Endothelial cell of umbilical vein (primary cell): ENCODE results near the gene RFFL. TPM values are rescaled to one million over a fixed set of nuclear protein-coding genes. Genes with fewer than 3 reads are reported as not detected.

Experiments
- BruUV-seq: library from RNA; stranded (reverse); fragments of 400-500 nt; replicated peaks from 2 replicates; lab custom pipeline; 2021; lab: Mats Ljungman, UMichigan
- CTCF ChIA-PET: fragments of 300-600, 350-600 bp; sonication (Branson Sonifier 250); formaldehyde crosslinking; loops from one replicate; lab custom pipeline; 2021; ENCODE audit warnings: antibody characterized with exemption, inconsistent platforms; lab: Charles Lee
- POLR2A ChIA-PET: fragments of 300-600, 350-600 bp; sonication (Branson Sonifier 250); formaldehyde crosslinking; loops from one replicate; lab custom pipeline; 2021; ENCODE audit warnings: antibody characterized with exemption, inconsistent platforms; lab: Charles Lee
- DNase-seq: peaks from one replicate; pipeline ENCODE4 v3.0.0-alpha.2; 2011; ENCODE audit warnings: low read depth, low spot score
- FAIRE-seq: peaks from 2 replicates; lab custom pipeline; 2011; peaks lifted over from hg19 to GRCh38; lab: Jason Lieb, UNC
- H2AFZ ChIP-seq: 2 replicates; pipeline ENCODE4 v1.6.0; 2012; ENCODE audit warnings: low read depth, low read length, control low read depth, inconsistent platforms
- H3K27ac ChIP-seq: 2 replicates; pipeline ENCODE4 v1.5.1; 2011; ENCODE audit warnings: low read depth, mild to moderate bottlenecking, control low read depth, low read length, moderate library complexity; ENCODE audit not compliant: insufficient read depth
- H3K27me3 ChIP-seq, 2 experiments: 2 replicates each; pipeline versions ENCODE4 v1.6.0 to v1.6.1; 2011; ENCODE audit warnings: low read length in 2 of 2, mixed read lengths in 1 of 2; ENCODE audit not compliant: control insufficient read depth in 2 of 2, insufficient read depth in 2 of 2
- H3K36me3 ChIP-seq, 2 experiments: 2 replicates in 1 of 2; 3 replicates in 1 of 2; pipeline ENCODE4 v1.5.1; 2011; ENCODE audit warnings: low read length in 2 of 2, mild to moderate bottlenecking in 1 of 2, moderate library complexity in 1 of 2; ENCODE audit not compliant: control insufficient read depth in 2 of 2, insufficient read depth in 2 of 2; ENCODE audit errors: extremely low read depth in 1 of 2
- H3K4me1 ChIP-seq: 3 replicates; pipeline ENCODE4 v1.5.1; 2011; ENCODE audit warnings: mild to moderate bottlenecking, low read length; ENCODE audit not compliant: control insufficient read depth, insufficient read depth; ENCODE audit errors: extremely low read depth
- H3K4me2 ChIP-seq: 2 replicates; pipeline ENCODE4 v1.6.1; 2011; ENCODE audit warnings: low read length, control low read depth, mixed read lengths; ENCODE audit not compliant: insufficient read depth
- H3K4me3 ChIP-seq, 3 experiments: fragments of 200-600 bp in 1 of 3; sonication (generic), shearing (Covaris generic) in 1 of 3; replicated peaks in 1 of 3; 2 replicates each; pipeline ENCODE4 v1.5.1; 2011 to 2016; ENCODE audit warnings: control low read depth in 3 of 3, low read length in 3 of 3, mild to moderate bottlenecking in 2 of 3, inconsistent platforms in 1 of 3, low read depth in 1 of 3, moderate library complexity in 1 of 3; ENCODE audit not compliant: insufficient read depth in 1 of 3
- H3K79me2 ChIP-seq: 2 replicates; pipeline ENCODE4 v1.6.0; 2012; ENCODE audit warnings: low read length, inconsistent platforms; ENCODE audit not compliant: control insufficient read depth, insufficient read depth
- H3K9ac ChIP-seq: replicated peaks from 2 replicates; pipeline ENCODE3; 2011; ENCODE audit warnings: low read length, control low read depth; ENCODE audit not compliant: insufficient read depth; ENCODE audit errors: extremely low read depth
- H3K9me1 ChIP-seq: replicated peaks from 3 replicates; pipeline ENCODE4 v1.6.0; 2011; ENCODE audit warnings: mild to moderate bottlenecking, low read length; ENCODE audit not compliant: control insufficient read depth, insufficient read depth; ENCODE audit errors: extremely low read depth
- H3K9me3 ChIP-seq: replicated peaks from 2 replicates; pipeline ENCODE4 v1.5.1; 2012; ENCODE audit warnings: low read length, inconsistent platforms; ENCODE audit not compliant: control insufficient read depth, insufficient read depth
- H4K20me1 ChIP-seq: replicated peaks from 2 replicates; pipeline ENCODE3; 2011; ENCODE audit warnings: mild to moderate bottlenecking, low read length; ENCODE audit not compliant: control insufficient read depth, insufficient read depth; ENCODE audit errors: extremely low read depth
- FOS ChIP-seq: IDR thresholded peaks from 2 replicates; pipeline ENCODE4 v1.6.1; 2011; ENCODE audit warnings: mild to moderate bottlenecking, low read length, moderate library complexity, borderline replicate concordance; ENCODE audit not compliant: insufficient read depth
- GATA2 ChIP-seq: IDR thresholded peaks from 2 replicates; pipeline ENCODE4 v1.7.0; 2011; ENCODE audit warnings: low read depth, mild to moderate bottlenecking, moderate library complexity, mixed read lengths, low read length; ENCODE audit not compliant: insufficient read length, insufficient read depth
- JUN ChIP-seq: IDR thresholded peaks from 2 replicates; pipeline ENCODE4 v1.6.1; 2011; ENCODE audit warnings: borderline replicate concordance, low read depth; ENCODE audit not compliant: insufficient read length, insufficient read depth
- MYC ChIP-seq: IDR thresholded peaks from one replicate; pipeline ENCODE4 v1.6.1; 2011; ENCODE audit warnings: mild to moderate bottlenecking, low read depth, low read length
- POLR2A ChIP-seq: IDR thresholded peaks from 2 replicates; pipeline ENCODE4 v1.6.1; 2012; ENCODE audit warnings: low read depth, mild to moderate bottlenecking, control low read depth, low read length
- POLR2AphosphoS5 ChIP-seq: IDR thresholded peaks from 2 replicates; pipeline ENCODE4 v1.6.1; 2012; ENCODE audit warnings: low read depth, mild to moderate bottlenecking, control low read depth, low read length, moderate library complexity; ENCODE audit not compliant: insufficient read depth
- dilution Hi-C: fragments of 300-500 bp; cut with MboI; formaldehyde crosslinking; loops from one replicate; pipeline ENCODE4 v1.15.0; 2019; ENCODE audit warnings: low sequenced_read_pairs; ENCODE audit not compliant: extremely low pct_ligation_motif_present
- intact Hi-C: fragments of 100-400 bp; cut with micrococcal nuclease; formaldehyde crosslinking; loops from one replicate; pipeline ENCODE4 v1.10.0; 2022
- polyA plus RNA-seq, 4 experiments: library from polyadenylated mRNA; depleted of rRNA in 3 of 4; stranded (reverse) in 3 of 4; unstranded in 1 of 4; fragments of >200 nt; gene quantifications; 2 replicates each; pipeline versions ENCODE4 v1.2.1 to v1.2.3, GENCODE V29; 2011 to 2012; ENCODE audit warnings: missing spikeins in 1 of 4
- total RNA-seq: library from RNA; stranded (reverse); gene quantifications from 2 replicates; pipeline ENCODE4 v1.2.3, GENCODE V29; 2021
- TF ChIP-seq, protein P1 (sequence below), 2 donors: IDR thresholded peaks; 1 replicate in 1 of 2; 2 replicates in 1 of 2; pipeline ENCODE4 v1.5.1; 2011; ENCODE audit warnings: low read length in 2 of 2, mild to moderate bottlenecking in 2 of 2, moderate library complexity in 2 of 2, control low read depth in 1 of 2, inconsistent platforms in 1 of 2, low read depth in 1 of 2; ENCODE audit not compliant: insufficient read depth in 1 of 2; ENCODE audit errors: extremely low read depth in 1 of 2

RFFL gene
- total and polyA plus RNA-seq, 2 donors (not counting 3 experiments of a cell fraction or from before 2014, with no cell fraction given) = 7.0 to 14.1 TPM

GRCh38 chr17:34996422-34997285, 66.9 kb downstream of the RFFL start:
- FAIRE-seq (no peak), DNase-seq (no peak)
- intact Hi-C loops = no loop called here
- Histone ChIP-seq H3K79me2 (no peaks in the 10 kb centered on the region), H3K9me3 (no peaks in the 10 kb centered on the region), H3K4me3 (no peak overlapping the region), H2AFZ (no peak overlapping the region), H3K27me3 (no peaks in the 10 kb centered on the region), H4K20me1 (no peaks in the 10 kb centered on the region), H3K4me1 (peaks cover 2% of the 10 kb centered on the region), H3K36me3 (peaks cover 2 to 17% of the 10 kb centered on the region in 2 experiments), H3K9ac (no peak overlapping the region), H3K9me1 (no peaks in the 10 kb centered on the region), H3K4me2 (no peak overlapping the region), H3K27ac (no peak overlapping the region)
- no peak for TF ChIP-seq POLR2A
- no TSS peak for BruUV-seq
- dilution Hi-C loops = loop anchor here (25.0 kb wide), 1 partner anchor 116 kb away; the partner anchor contains the start of genes FNDC8 and RAD51D
- CTCF ChIA-PET = interaction anchor here (0.7 to 5.0 kb wide), 7 partner anchors 12 to 454 kb away, joined by 3 to 48 read pairs (median 6); partner anchors contain the start of genes FNDC8, RAD51D and RFFL
- POLR2A ChIA-PET = no interaction called here

- dilution Hi-C loops = loop anchor here (25.0 kb wide), 1 partner anchor 119 kb away; the partner anchor contains the start of genes FNDC8 and RAD51D
- no peaks in the 10 kb centered on the region for H3K79me2 ChIP-seq
- H3K4me3 ChIP-seq = no peak overlapping the region
- no peak for FAIRE-seq
- H3K9me1 ChIP-seq = no peaks in the 10 kb centered on the region
- H3K4me1 ChIP-seq = no peaks in the 10 kb centered on the region
- ChIA-PET POLR2A (no interaction called here), CTCF (interaction anchor here (5.0 kb wide), 1 partner anchor 97 kb away, joined by 23 read pairs; no protein-coding TSS in a partner anchor)
- no peak overlapping the region for H3K4me2 ChIP-seq
- no peak overlapping the region for H2AFZ ChIP-seq
- no peak overlapping the region for H3K9ac ChIP-seq
- no peak overlapping the region for H3K27ac ChIP-seq
- no peak for TF ChIP-seq POLR2AphosphoS5
- no peak for TF ChIP-seq GATA2
- no peak for TF ChIP-seq MYC
- no peak for TF ChIP-seq POLR2A
- TF ChIP-seq, protein P1, sequence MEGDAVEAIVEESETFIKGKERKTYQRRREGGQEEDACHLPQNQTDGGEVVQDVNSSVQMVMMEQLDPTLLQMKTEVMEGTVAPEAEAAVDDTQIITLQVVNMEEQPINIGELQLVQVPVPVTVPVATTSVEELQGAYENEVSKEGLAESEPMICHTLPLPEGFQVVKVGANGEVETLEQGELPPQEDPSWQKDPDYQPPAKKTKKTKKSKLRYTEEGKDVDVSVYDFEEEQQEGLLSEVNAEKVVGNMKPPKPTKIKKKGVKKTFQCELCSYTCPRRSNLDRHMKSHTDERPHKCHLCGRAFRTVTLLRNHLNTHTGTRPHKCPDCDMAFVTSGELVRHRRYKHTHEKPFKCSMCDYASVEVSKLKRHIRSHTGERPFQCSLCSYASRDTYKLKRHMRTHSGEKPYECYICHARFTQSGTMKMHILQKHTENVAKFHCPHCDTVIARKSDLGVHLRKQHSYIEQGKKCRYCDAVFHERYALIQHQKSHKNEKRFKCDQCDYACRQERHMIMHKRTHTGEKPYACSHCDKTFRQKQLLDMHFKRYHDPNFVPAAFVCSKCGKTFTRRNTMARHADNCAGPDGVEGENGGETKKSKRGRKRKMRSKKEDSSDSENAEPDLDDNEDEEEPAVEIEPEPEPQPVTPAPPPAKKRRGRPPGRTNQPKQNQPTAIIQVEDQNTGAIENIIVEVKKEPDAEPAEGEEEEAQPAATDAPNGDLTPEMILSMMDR (IDR thresholded peaks at IDR 0.05; ENCODE audit: extremely low read depth in 1 of 2, insufficient read depth in 1 of 2, low read depth in 1 of 2, low read length in 2 of 2) = no peak
- no peak for TF ChIP-seq JUN
- no peak for TF ChIP-seq FOS
- intact Hi-C loops = no loop called here
- no peak for DNase-seq
- H4K20me1 ChIP-seq = no peaks in the 10 kb centered on the region
- no TSS peak for BruUV-seq
- H3K36me3 ChIP-seq = peaks cover 3 to 16% of the 10 kb centered on the region in 2 experiments
- no peaks in the 10 kb centered on the region for H3K9me3 ChIP-seq
- H3K27me3 ChIP-seq = no peaks in the 10 kb centered on the region
Observed at GRCh38 chr17:34993031-34993430, 70.5 kb downstream of the RFFL start.
